ENCODE measurements around the gene NPAS3.

DNA sequence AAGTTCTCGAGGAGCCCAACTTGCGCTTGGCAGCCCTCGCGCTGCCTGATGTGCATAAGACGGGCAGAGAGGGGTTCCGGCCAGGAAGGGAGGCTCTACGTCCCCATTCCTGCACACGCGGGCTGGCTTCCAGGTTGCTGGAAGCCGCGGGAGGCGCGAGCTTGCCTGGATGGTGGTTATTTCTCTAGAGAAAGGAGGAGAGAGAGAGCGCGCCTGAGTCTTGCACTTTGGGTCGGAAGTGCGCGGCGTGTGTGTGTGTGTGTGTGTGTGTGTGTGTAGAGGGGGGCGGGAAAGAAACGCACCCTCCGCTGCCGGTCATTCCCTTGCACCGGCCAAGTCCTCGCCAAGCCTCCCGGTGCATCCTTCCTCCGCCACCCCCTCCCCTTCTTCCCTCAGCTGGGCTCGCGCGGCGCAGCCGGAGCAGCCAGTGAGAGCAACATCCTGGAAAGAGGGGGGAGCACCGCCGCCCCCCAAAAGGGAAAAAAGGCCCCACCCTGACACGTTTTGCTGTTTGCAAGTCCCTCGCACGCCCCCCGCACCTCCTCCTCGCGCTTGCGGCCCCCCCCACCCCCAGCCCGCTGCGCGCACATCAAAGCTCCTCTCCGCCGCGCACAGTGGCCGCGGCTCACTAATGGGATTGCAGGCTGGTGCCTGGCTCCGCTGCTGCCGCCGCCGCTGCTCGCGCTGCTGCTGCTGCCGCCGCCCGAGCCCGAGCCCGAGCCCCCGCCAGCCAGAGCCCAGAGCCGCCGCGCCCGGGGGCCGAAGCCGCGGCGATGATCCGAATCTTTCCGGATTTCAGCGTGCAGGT is 4.4 kb upstream of the NPAS3 start:
- TF ChIP-seq, protein P1, sequence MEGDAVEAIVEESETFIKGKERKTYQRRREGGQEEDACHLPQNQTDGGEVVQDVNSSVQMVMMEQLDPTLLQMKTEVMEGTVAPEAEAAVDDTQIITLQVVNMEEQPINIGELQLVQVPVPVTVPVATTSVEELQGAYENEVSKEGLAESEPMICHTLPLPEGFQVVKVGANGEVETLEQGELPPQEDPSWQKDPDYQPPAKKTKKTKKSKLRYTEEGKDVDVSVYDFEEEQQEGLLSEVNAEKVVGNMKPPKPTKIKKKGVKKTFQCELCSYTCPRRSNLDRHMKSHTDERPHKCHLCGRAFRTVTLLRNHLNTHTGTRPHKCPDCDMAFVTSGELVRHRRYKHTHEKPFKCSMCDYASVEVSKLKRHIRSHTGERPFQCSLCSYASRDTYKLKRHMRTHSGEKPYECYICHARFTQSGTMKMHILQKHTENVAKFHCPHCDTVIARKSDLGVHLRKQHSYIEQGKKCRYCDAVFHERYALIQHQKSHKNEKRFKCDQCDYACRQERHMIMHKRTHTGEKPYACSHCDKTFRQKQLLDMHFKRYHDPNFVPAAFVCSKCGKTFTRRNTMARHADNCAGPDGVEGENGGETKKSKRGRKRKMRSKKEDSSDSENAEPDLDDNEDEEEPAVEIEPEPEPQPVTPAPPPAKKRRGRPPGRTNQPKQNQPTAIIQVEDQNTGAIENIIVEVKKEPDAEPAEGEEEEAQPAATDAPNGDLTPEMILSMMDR (IDR thresholded peaks at IDR 0.05 in 2 of 3, conservative IDR thresholded peaks at IDR 0.05 in 1 of 3; ENCODE audit: borderline replicate concordance in 1 of 3, insufficient read depth in 1 of 3, low read depth in 2 of 3, low read length in 2 of 3) = no peak
- TF ChIP-seq EZH2 (IDR thresholded peaks at IDR 0.05) = no peak
- TF ChIP-seq, protein P2, sequence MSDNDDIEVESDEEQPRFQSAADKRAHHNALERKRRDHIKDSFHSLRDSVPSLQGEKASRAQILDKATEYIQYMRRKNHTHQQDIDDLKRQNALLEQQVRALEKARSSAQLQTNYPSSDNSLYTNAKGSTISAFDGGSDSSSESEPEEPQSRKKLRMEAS (IDR thresholded peaks at IDR 0.05) = no peak
